ENCODE data around the gene STK17A. TPM values are rescaled to one million over a fixed set of nuclear protein-coding genes. Genes with fewer than 3 reads are reported as not detected.

The STK17A gene
- total and polyA plus RNA-seq, 5 donors from 2014 or later, result 104 to 139 (median 110) TPM

DNA sequence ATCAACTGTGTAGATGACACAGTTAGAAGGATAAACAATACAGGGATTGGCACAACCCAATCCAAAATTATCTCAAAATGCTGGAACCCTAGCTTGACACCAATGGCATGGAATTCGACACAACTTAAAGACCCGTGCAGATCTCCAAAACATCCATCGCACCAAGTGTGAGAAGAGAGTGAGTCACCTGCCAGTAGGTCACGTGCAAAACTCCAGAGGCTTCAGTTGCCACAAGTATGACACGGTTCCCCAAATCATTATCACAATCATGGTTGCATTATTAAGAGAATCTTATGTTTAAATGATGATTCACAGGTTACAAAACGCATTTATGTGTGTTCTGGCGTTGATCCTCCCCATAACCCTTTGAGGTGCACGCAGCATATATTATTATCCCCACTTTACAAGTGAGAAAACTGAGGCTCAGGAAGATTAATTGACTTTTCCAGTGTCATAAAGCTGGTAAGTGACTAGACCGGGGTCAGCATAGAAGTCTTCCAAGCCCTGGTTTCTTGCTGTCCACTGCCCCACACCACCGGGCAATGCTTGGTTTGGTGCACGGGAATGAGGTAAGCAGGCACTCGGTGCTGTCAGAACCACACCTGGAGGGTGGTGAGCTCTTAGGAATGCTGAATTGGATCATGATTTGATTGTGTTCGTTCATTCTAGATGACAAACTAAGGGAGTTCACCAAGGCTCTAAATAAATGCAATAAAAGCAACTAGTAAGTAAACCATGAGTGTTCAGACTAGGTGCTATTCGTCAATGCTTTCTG, 23.6 kb upstream of the STK17A start:
- Histone ChIP-seq H3K27ac (ENCODE audit: insufficient read depth, low read length, poor library complexity, severe bottlenecking) (no peak overlapping the region), H3K9me3 (ENCODE audit: control insufficient read depth in 2 of 2, low read length in 2 of 2) (peaks cover 0 to 3% of the 10 kb centered on the region in 2 experiments), H3K4me3 (ENCODE audit: low read depth, low read length) (no peak overlapping the region), H3K4me1 (ENCODE audit: control insufficient read depth, insufficient read depth, low read length, poor library complexity, severe bottlenecking) (peaks cover 3% of the 10 kb centered on the region), H3K36me3 (ENCODE audit: control insufficient read depth, insufficient read depth, low read length) (no peaks in the 10 kb centered on the region), H3K27me3 (ENCODE audit: control insufficient read depth, insufficient read depth, low read length) (peaks cover 16% of the 10 kb centered on the region)
- Mint-ChIP-seq H3K4me3 (no peak overlapping the region), H3K4me1 (peaks cover 1 to 7% (median 2%) of the 10 kb centered on the region in 4 donors), H3K27me3 (peaks cover 43% of the 10 kb centered on the region), H3K27ac (no peak overlapping the region), H3K9me3 (peaks cover 0 to 2% (median 0%) of the 10 kb centered on the region in 7 donors), H3K36me3 (no peaks in the 10 kb centered on the region)
- DNase-seq, result no peak
- no peak for ATAC-seq (ENCODE audit: low read depth in 2 of 2)

DNA sequence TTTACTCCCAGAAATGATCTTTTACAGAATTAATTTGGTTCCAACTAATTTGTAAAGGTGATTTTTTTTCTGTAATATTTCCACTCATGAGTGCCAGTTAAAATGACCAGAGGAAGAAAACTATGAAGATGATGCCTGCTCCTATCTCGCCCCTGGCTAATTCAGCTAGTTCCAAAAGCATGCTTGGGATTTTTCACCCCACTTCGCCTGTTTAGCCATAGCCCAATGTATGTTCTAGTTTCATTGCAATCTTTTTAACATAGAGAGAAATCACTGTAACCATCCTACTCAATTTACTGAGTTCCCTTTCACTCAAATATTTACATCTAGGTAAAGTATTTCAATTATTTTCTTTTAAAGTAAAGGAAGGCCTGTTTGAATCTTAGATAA, 23.0 kb upstream of the STK17A start:
- no peak overlapping the region for H3K27ac ChIP-seq (ENCODE audit: insufficient read depth, low read length, poor library complexity, severe bottlenecking)
- peaks cover 0 to 3% of the 10 kb centered on the region in 2 experiments for H3K9me3 ChIP-seq (ENCODE audit: control insufficient read depth in 2 of 2, low read length in 2 of 2)
- Mint-ChIP-seq H3K4me3 (no peak overlapping the region), H3K4me1 (peaks cover 0 to 1% (median 0%) of the 10 kb centered on the region in 4 donors), H3K9me3 (peaks cover 0 to 3% (median 0%) of the 10 kb centered on the region in 7 donors), H3K27ac (no peak overlapping the region), H3K36me3 (no peaks in the 10 kb centered on the region), H3K27me3 (peaks cover 43% of the 10 kb centered on the region)
- DNase-seq (no peak), ATAC-seq (ENCODE audit: low read depth in 2 of 2) (no peak)
- H3K27me3 ChIP-seq (ENCODE audit: control insufficient read depth, insufficient read depth, low read length), result peaks cover 16% of the 10 kb centered on the region
- H3K36me3 ChIP-seq (ENCODE audit: control insufficient read depth, insufficient read depth, low read length), result no peaks in the 10 kb centered on the region
- H3K4me3 ChIP-seq (ENCODE audit: low read depth, low read length), result no peak overlapping the region
- H3K4me1 ChIP-seq (ENCODE audit: control insufficient read depth, insufficient read depth, low read length, poor library complexity, severe bottlenecking), result no peaks in the 10 kb centered on the region

DNA sequence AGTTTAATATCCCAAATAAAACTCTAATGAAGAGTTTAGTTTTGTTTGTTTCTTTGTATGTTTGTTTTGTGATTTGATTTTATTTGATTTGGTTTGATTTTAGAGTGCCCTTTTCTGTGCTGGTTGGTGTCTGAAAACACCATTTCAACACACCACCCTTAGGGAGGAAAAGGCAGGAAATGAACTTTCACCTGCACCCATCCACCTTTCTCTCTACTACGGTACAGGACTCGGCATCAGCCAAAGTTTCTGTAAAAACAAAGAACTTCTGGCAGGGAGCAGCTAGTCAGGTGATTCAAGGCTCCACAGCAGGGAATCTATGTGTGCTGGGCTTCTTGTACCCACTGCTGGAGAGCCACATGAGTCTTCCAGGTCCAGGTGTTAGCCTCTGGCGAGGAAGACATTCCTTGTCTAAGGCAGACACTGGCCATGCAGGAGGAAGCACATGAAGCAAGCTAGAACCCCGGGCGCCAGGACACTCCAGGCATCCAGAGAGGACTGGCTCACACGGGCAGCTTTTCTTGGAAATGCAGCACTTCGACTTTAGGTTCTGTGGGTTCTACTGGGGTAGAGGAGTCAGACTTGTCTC, 22.1 kb upstream of the STK17A start:
- Histone ChIP-seq H3K27ac (ENCODE audit: insufficient read depth, low read length, poor library complexity, severe bottlenecking) (no peak overlapping the region), H3K4me3 (ENCODE audit: low read depth, low read length) (no peak overlapping the region), H3K27me3 (ENCODE audit: control insufficient read depth, insufficient read depth, low read length) (peaks cover 16% of the 10 kb centered on the region), H3K36me3 (ENCODE audit: control insufficient read depth, insufficient read depth, low read length) (no peaks in the 10 kb centered on the region), H3K4me1 (ENCODE audit: control insufficient read depth, insufficient read depth, low read length, poor library complexity, severe bottlenecking) (no peaks in the 10 kb centered on the region), H3K9me3 (ENCODE audit: control insufficient read depth in 2 of 2, low read length in 2 of 2) (peaks cover 0 to 3% of the 10 kb centered on the region in 2 experiments)
- Mint-ChIP-seq H3K4me1 (no peaks in the 10 kb centered on the region), H3K4me3 (no peak overlapping the region), H3K27ac (no peak overlapping the region), H3K9me3 (peaks cover 0 to 3% (median 0%) of the 10 kb centered on the region in 7 donors), H3K27me3 (peaks cover 43% of the 10 kb centered on the region), H3K36me3 (no peaks in the 10 kb centered on the region)
- ATAC-seq (ENCODE audit: low read depth in 2 of 2), result no peak
- DNase-seq, result no peak

GRCh38 chr7:43562383-43562782, 20.5 kb upstream of the STK17A start:
- no peak overlapping the region for H3K27ac Mint-ChIP-seq
- H3K36me3 ChIP-seq (ENCODE audit: control insufficient read depth, insufficient read depth, low read length), result no peaks in the 10 kb centered on the region
- no peak overlapping the region for H3K4me3 Mint-ChIP-seq
- no peaks in the 10 kb centered on the region for H3K36me3 Mint-ChIP-seq
- peaks cover 0 to 3% (median 0%) of the 10 kb centered on the region in 7 donors for H3K9me3 Mint-ChIP-seq
- H3K9me3 ChIP-seq (ENCODE audit: control insufficient read depth in 2 of 2, low read length in 2 of 2), result peaks cover 0 to 3% of the 10 kb centered on the region in 2 experiments
- H3K27me3 Mint-ChIP-seq, result peaks cover 40% of the 10 kb centered on the region
- peaks cover 16% of the 10 kb centered on the region for H3K27me3 ChIP-seq (ENCODE audit: control insufficient read depth, insufficient read depth, low read length)
- no peak overlapping the region for H3K27ac ChIP-seq (ENCODE audit: insufficient read depth, low read length, poor library complexity, severe bottlenecking)
- H3K4me1 Mint-ChIP-seq, result no peaks in the 10 kb centered on the region
- DNase-seq (no peak), ATAC-seq (ENCODE audit: low read depth in 2 of 2) (no peak)
- no peaks in the 10 kb centered on the region for H3K4me1 ChIP-seq (ENCODE audit: control insufficient read depth, insufficient read depth, low read length, poor library complexity, severe bottlenecking)
- H3K4me3 ChIP-seq (ENCODE audit: low read depth, low read length), result no peak overlapping the region

DNA sequence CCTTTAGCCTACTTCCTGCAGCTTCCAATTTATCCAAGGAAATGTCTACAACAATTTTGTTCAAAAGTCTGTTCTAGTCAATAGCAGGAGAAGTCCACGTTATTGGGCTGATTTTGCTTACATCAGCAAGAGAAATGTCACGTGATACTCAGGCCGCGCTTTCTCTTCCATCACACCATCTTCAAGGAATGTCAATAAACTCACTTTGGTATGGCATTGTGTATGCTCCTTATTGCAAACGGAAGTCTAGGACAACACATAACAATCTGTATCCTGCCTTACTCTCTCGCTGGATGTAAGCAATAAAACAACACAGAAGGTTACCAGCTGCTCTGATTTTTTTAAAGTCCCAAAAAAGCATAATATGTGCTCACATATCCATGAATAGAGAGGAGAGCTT, 17.1 kb upstream of the STK17A start:
- DNase-seq (no peak), ATAC-seq (ENCODE audit: low read depth in 2 of 2) (no peak)
- Histone ChIP-seq H3K4me1 (ENCODE audit: control insufficient read depth, insufficient read depth, low read length, poor library complexity, severe bottlenecking) (no peaks in the 10 kb centered on the region), H3K9me3 (ENCODE audit: control insufficient read depth in 2 of 2, low read length in 2 of 2) (peaks cover 0 to 3% of the 10 kb centered on the region in 2 experiments), H3K27ac (ENCODE audit: insufficient read depth, low read length, poor library complexity, severe bottlenecking) (no peak overlapping the region), H3K27me3 (ENCODE audit: control insufficient read depth, insufficient read depth, low read length) (peaks cover 12% of the 10 kb centered on the region), H3K4me3 (ENCODE audit: low read depth, low read length) (no peak overlapping the region), H3K36me3 (ENCODE audit: control insufficient read depth, insufficient read depth, low read length) (no peaks in the 10 kb centered on the region)
- Mint-ChIP-seq H3K4me3 (no peak overlapping the region), H3K27me3 (peaks cover 30% of the 10 kb centered on the region), H3K27ac (no peak overlapping the region), H3K4me1 (peaks cover 0 to 6% (median 0%) of the 10 kb centered on the region in 4 donors), H3K9me3 (peaks cover 0 to 4% (median 0%) of the 10 kb centered on the region in 7 donors), H3K36me3 (no peaks in the 10 kb centered on the region)

GRCh38 chr7:43568529-43568928, 14.4 kb upstream of the STK17A start:
- H3K27me3 Mint-ChIP-seq, result peaks cover 10% of the 10 kb centered on the region
- H3K4me1 ChIP-seq (ENCODE audit: control insufficient read depth, insufficient read depth, low read length, poor library complexity, severe bottlenecking), result no peaks in the 10 kb centered on the region
- peaks cover 0 to 2% (median 0%) of the 10 kb centered on the region in 7 donors for H3K9me3 Mint-ChIP-seq
- H3K36me3 ChIP-seq (ENCODE audit: control insufficient read depth, insufficient read depth, low read length), result no peaks in the 10 kb centered on the region
- DNase-seq, result no peak
- no peaks in the 10 kb centered on the region for H3K36me3 Mint-ChIP-seq
- H3K4me1 Mint-ChIP-seq, result peaks cover 2 to 7% (median 4%) of the 10 kb centered on the region in 4 donors
- H3K9me3 ChIP-seq (ENCODE audit: control insufficient read depth in 2 of 2, low read length in 2 of 2), result no peaks in the 10 kb centered on the region
- H3K27me3 ChIP-seq (ENCODE audit: control insufficient read depth, insufficient read depth, low read length), result no peaks in the 10 kb centered on the region
- peak overlapping the region in 1 of 4 donors; percentile 2 for H3K4me3 Mint-ChIP-seq
- H3K4me3 ChIP-seq (ENCODE audit: low read depth, low read length), result no peak overlapping the region
- H3K27ac ChIP-seq (ENCODE audit: insufficient read depth, low read length, poor library complexity, severe bottlenecking), result no peak overlapping the region
- peak overlapping the region in 1 of 3 donors; percentile 35 for H3K27ac Mint-ChIP-seq
- no peak for ATAC-seq (ENCODE audit: low read depth in 2 of 2)

- peaks cover 12% of the 10 kb centered on the region for H3K27me3 Mint-ChIP-seq
- H3K27me3 ChIP-seq (ENCODE audit: control insufficient read depth, insufficient read depth, low read length), result no peaks in the 10 kb centered on the region
- H3K36me3 Mint-ChIP-seq, result no peaks in the 10 kb centered on the region
- no peak overlapping the region for H3K4me3 ChIP-seq (ENCODE audit: low read depth, low read length)
- peaks cover 2 to 7% (median 4%) of the 10 kb centered on the region in 4 donors for H3K4me1 Mint-ChIP-seq
- no peaks in the 10 kb centered on the region for H3K9me3 ChIP-seq (ENCODE audit: control insufficient read depth in 2 of 2, low read length in 2 of 2)
- no peak overlapping the region for H3K4me3 Mint-ChIP-seq
- H3K9me3 Mint-ChIP-seq, result peaks cover 0 to 2% (median 0%) of the 10 kb centered on the region in 7 donors
- ATAC-seq (ENCODE audit: low read depth in 2 of 2), result no peak
- DNase-seq, result no peak
- H3K27ac Mint-ChIP-seq, result no peak overlapping the region
- H3K27ac ChIP-seq (ENCODE audit: insufficient read depth, low read length, poor library complexity, severe bottlenecking), result no peak overlapping the region
- H3K4me1 ChIP-seq (ENCODE audit: control insufficient read depth, insufficient read depth, low read length, poor library complexity, severe bottlenecking), result no peaks in the 10 kb centered on the region
- no peaks in the 10 kb centered on the region for H3K36me3 ChIP-seq (ENCODE audit: control insufficient read depth, insufficient read depth, low read length)
These were observed 13.5 kb upstream of the STK17A start for GRCh38 chr7:43569424-43569823.

All from CD4-positive, CD25-positive, alpha-beta regulatory T cell (primary cell).